Right cardiac atrium (tissue), 5 donors: ENCODE results near the gene BCL2L13. TPM values are rescaled to one million over a fixed set of nuclear protein-coding genes. Genes with fewer than 3 reads are reported as not detected.
A peak's percentile ranks its signal among the peaks of the same experiment; 100 is the strongest.
"Not testable (repeated sequence)": the region's sequence is repeated elsewhere in the genome, so short reads cannot be mapped to it uniquely, and the experiment has no call there.

Experiments
- ATAC-seq, 2 donors: fragments of 200-7000 bp; cut with Tn5 transposase; one replicate each; pipeline versions ENCODE4 v1.8.0 to v1.9.1; 2020; ENCODE audit warnings: moderate library complexity in 2 of 2, mild to moderate bottlenecking in 1 of 2
- DNase-seq, 3 donors: peaks; one replicate each; pipeline ENCODE4 v3.0.0-alpha.2; 2020
- H3K27ac ChIP-seq: one replicate; pipeline ENCODE4 v1.5.1; 2013; ENCODE audit warnings: mild to moderate bottlenecking, low read length, control low read depth, moderate library complexity
- H3K27me3 ChIP-seq: one replicate; pipeline ENCODE4 v1.6.1; 2013; ENCODE audit not compliant: control insufficient read depth, insufficient read depth
- H3K4me1 ChIP-seq: one replicate; pipeline ENCODE4 v1.6.1; 2013; ENCODE audit warnings: low read length; ENCODE audit not compliant: control insufficient read depth, insufficient read depth
- H3K4me3 ChIP-seq: one replicate; pipeline ENCODE4 v1.5.1; 2013; ENCODE audit warnings: low read length, control low read depth
- H3K9me3 ChIP-seq: one replicate; pipeline ENCODE4 v1.6.1; 2013; ENCODE audit warnings: low read length; ENCODE audit not compliant: control insufficient read depth
- WGBS: extraction: QIAGEN DNeasy Blood & Tissue Kit; methylation state at CpG from one replicate; pipeline ENCODE4 v1.1.7; 2013; 5-methylcytosine and 5-hydroxymethylcytosine counted together
- intact Hi-C, 4 donors: fragments of 100-400 bp; cut with DNase I; formaldehyde crosslinking; loops; one replicate each; pipeline versions ENCODE4 v1.11.0 to v1.14.0; 2022 to 2023
- polyA plus RNA-seq: library from polyadenylated mRNA; stranded (reverse); fragments of 200-250 nt; gene quantifications from one replicate; pipeline ENCODE4 v1.2.3, GENCODE V29; 2013
- total RNA-seq, 4 donors: library from RNA; stranded (reverse); fragmentation: NEBNext Ultra II Directional; extraction: Animal tissue kit (Norgen Biotek cat#: 25700); gene quantifications; one replicate each; pipeline ENCODE4 v1.2.1, GENCODE V29; 2021
- donor health status: healthy with polysubstance abuse.
- donor health status: DM: no; HTN: yes; CAD: no.
- donor health status: DM: no; HTN: no; CAD: no.
- donor health status: DM: no; HTN: yes; CAD: no; lungs with severe emphysema.
- donor health status: DM: yes; HTN: yes; CAD: no.

Gene BCL2L13
- total and polyA plus RNA-seq, 5 donors = 40.0 to 62.9 (median 54.5) TPM

DNA sequence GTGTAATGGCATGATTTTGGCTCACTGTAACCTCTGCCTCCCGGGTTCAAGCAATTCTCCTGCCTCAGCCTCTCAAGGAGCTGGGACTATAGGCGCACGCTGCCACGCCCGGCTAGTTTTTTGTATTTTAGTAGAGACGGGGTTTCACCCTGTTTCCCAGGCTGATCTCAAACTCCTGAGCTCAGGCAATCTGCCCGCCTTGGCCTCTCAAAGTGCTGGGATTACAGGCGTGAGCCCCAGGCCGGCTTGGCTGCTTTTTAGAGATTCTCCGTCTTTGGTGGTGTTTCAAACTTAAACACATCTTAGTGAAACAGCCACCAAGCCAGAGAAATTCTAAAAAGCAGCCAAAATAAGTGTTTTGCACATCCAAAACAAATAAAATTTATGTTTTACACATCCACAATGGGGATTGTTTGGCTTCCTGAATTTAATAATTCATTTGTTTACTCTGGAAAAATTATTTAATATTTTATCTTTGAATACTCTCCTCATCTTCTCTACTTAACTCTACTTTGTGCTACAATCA, 18.4 kb downstream of the BCL2L13 start:
- Histone ChIP-seq H3K4me1 (no peaks in the 10 kb centered on the region), H3K9me3 (no peaks in the 10 kb centered on the region), H3K4me3 (no peak overlapping the region), H3K27ac (no peak overlapping the region), H3K27me3 (no peaks in the 10 kb centered on the region)
- 74% methylated on average over 10 of the region's 10 CpGs for WGBS
- DNase-seq (peak in 1 of 3 donors; percentile 61), ATAC-seq (no peak)
- intact Hi-C loops = no loop called here

DNA sequence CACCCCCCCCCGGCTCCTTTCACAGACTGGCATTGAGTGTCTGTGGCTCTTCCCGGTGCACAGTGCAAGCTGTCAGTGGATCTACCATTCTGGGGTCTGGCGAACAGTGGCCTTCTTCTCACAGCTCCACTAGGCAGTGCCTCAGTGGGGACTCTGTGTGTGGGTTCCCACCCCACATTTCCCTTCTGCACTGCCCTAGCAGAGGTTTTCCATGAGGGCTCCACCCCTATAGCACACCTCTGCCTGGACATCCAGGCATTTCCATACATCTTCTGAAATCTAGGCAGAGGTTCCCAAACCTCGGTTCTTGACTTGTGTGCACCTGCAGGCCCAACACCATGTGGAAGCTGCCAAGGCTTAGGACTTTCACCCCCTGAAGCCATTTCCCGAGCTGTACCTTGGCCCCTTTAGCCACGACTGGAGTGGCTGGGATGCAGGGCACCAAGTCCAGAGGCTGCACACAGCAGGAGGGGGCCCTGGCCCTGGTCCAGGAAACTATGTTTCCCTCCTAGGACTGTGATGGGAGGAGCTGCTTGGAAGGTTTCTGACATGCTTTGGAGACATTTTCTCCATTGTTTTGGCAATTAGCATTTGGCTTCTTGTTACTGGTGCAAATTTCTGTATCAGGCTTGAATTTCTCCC, 26.0 kb downstream of the BCL2L13 start:
- intact Hi-C loops = no loop called here
- DNase-seq (no peak), ATAC-seq (peak in 1 of 2 donors; percentile 54)
- no peaks in the 10 kb centered on the region for H3K27me3 ChIP-seq
- no peak overlapping the region for H3K27ac ChIP-seq
- H3K9me3 ChIP-seq = no peaks in the 10 kb centered on the region
- 93% methylated on average over 6 of the region's 6 CpGs for WGBS
- H3K4me1 ChIP-seq = no peaks in the 10 kb centered on the region
- no peak overlapping the region for H3K4me3 ChIP-seq

DNA sequence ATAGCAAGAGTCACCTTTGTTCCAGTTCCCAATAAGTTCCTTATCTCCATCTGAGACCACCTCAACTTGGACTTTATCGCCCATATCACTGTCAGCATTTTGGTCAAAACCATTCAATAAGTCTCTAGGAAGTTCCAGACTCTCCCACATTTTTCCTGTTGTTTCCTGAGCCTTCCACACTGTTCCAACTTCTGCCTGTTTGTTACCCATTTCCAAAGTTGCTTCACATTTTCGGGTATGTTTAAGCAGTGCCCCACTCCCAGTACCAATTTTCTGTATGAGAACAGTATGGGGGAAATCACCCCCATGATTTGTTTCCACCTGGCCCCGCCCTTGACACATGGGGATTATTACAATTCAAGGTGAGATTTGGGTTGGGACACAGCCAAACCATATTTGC, 26.7 kb downstream of the BCL2L13 start:
- intact Hi-C loops = no loop called here
- H3K27ac ChIP-seq = no peak overlapping the region
- WGBS = 91% methylated on average over 3 of the region's 3 CpGs
- no peak overlapping the region for H3K4me3 ChIP-seq
- H3K9me3 ChIP-seq = no peaks in the 10 kb centered on the region
- ATAC-seq (no peak), DNase-seq (no peak)
- no peaks in the 10 kb centered on the region for H3K4me1 ChIP-seq
- no peaks in the 10 kb centered on the region for H3K27me3 ChIP-seq

DNA sequence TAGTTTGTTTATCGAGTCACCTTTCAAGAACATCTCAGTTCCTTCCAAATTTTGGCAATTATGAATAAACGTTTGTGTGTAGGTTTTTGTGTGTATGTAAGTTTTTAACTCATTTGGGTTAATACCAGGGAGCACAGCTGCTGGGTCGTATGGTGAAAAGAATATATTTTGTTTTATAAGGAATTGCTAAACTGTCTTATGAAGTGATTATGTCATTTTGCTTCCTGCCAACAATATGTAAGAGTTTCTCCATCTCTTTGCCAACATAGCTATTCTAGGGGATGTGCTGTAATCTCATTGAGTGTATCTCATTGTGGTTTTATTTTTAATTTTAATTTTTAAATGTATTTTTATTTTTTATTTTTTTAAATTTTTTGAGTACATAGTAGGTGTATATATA, 27.3 kb downstream of the BCL2L13 start:
- no peak overlapping the region for H3K4me3 ChIP-seq
- H3K9me3 ChIP-seq = no peaks in the 10 kb centered on the region
- WGBS = 57% methylated on average over 3 of the region's 3 CpGs
- no peaks in the 10 kb centered on the region for H3K4me1 ChIP-seq
- H3K27me3 ChIP-seq = no peaks in the 10 kb centered on the region
- no peak for ATAC-seq
- no peak for DNase-seq
- H3K27ac ChIP-seq = no peak overlapping the region
- intact Hi-C loops = no loop called here

DNA sequence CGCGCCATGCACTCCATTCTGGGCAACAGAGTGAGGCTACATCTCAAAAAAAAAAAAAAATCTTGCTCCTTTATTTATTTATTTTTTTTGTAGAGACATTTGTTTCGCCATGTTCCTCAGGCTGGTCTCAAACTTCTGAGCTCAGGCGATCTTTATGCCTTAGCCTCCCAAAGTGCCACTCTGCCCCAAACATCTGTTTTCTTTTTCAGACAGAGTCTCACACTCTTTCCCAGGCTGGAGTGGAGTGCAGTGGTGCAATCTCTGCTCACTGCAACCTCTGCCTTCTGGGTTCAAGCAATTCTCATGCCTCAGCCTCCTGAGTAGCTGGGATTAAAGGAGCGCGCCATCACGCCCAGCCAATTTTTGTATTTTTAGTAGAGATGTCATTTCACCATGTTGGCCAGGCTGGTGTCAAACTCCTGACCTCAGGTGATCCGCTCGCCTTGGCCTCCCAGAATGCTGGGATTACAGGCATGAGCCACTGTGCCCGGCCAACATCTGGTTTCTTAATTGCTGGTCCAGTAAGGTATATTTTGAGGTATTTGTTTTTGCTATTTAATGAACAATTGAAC, 33.0 kb downstream of the BCL2L13 start:
- H3K27me3 ChIP-seq, H3K27ac ChIP-seq, H3K9me3 ChIP-seq, ATAC-seq, DNase-seq, intact Hi-C loops, H3K4me3 ChIP-seq, H3K4me1 ChIP-seq: not testable (repeated sequence)
- WGBS = 98% methylated on average over 10 of the region's 10 CpGs

DNA sequence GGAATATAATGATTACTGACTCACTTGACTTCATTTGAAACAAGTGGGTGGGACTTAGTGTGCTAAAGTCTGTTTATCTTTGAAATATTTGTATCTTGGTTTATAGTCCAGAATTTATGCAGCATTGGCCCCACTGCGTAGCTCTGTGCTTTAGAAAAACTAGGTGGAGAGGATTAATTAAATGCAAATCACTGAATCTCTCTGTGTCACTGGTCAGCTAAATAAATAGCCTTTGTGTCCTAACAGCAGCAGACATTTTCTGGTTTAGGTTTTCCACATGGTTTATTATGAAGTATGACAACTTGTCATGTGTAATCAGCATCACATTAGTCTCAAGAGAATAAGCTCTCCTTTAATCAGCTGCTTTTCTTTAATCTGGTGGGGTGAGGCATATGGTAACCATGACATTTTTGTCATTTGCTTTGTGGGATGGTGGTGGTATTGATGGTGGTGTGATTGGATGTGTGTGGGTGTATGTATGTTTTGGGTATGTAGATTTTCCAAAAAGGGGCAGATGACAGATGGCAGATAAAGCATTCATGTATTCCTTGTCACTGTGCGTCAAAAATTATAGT, 33.9 kb downstream of the BCL2L13 start:
- 89% methylated on average over 2 of the region's 2 CpGs for WGBS
- DNase-seq = no peak
- Histone ChIP-seq H3K4me3 (no peak overlapping the region), H3K4me1 (no peaks in the 10 kb centered on the region), H3K9me3 (no peaks in the 10 kb centered on the region), H3K27ac (no peak overlapping the region), H3K27me3 (no peaks in the 10 kb centered on the region)
- intact Hi-C loops = no loop called here
- ATAC-seq = no peak

DNA sequence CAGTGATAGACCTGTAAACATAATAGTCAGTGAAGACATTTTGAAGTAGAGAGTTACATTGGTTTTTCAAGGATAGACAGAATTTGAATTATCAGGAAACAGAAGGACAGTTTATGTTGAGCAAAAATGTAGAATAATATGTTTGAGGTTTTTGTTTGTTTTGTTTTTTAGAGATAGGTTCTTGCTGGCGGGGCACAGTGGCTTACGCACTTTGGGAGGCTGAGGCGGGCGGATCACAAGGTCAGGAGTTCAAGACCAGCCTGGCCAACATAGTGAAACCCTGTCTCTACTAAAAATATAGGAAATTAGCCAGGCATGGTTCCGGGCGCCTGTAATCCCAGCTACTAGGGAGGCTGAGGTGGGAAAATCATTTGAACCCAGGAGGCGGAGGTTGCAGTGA, 35.6 kb downstream of the BCL2L13 start:
- Histone ChIP-seq H3K27ac (no peak overlapping the region), H3K4me1 (no peaks in the 10 kb centered on the region), H3K27me3 (no peaks in the 10 kb centered on the region), H3K9me3 (no peaks in the 10 kb centered on the region), H3K4me3 (no peak overlapping the region)
- no peak for ATAC-seq
- intact Hi-C loops = no loop called here
- DNase-seq = no peak
- 96% methylated on average over 7 of the region's 7 CpGs for WGBS

DNA sequence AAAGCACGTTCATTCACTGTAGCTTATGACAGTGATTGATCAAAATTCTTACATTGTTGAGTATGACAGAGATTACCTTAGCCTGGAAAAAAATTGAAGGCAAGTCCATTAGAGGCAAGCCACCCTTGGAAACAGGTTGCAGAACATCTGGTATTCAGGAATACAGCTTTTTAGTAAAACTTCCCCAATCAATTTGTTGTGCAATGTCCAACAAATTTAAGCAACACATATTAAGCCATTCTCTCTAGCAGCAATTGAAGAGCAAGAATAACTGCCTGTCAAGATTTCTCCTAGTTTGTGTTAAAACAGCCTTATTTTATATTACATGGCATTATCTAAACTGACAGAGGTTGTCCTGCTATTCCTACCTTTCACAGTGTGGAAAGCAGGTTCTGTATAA, 37.0 kb downstream of the BCL2L13 start:
- Histone ChIP-seq H3K4me1 (no peaks in the 10 kb centered on the region), H3K27me3 (no peaks in the 10 kb centered on the region), H3K9me3 (no peaks in the 10 kb centered on the region), H3K27ac (no peak overlapping the region), H3K4me3 (no peak overlapping the region)
- intact Hi-C loops = no loop called here
- DNase-seq (no peak), ATAC-seq (no peak)
- WGBS = 70% methylated on average over 1 of the region's 1 CpG

DNA sequence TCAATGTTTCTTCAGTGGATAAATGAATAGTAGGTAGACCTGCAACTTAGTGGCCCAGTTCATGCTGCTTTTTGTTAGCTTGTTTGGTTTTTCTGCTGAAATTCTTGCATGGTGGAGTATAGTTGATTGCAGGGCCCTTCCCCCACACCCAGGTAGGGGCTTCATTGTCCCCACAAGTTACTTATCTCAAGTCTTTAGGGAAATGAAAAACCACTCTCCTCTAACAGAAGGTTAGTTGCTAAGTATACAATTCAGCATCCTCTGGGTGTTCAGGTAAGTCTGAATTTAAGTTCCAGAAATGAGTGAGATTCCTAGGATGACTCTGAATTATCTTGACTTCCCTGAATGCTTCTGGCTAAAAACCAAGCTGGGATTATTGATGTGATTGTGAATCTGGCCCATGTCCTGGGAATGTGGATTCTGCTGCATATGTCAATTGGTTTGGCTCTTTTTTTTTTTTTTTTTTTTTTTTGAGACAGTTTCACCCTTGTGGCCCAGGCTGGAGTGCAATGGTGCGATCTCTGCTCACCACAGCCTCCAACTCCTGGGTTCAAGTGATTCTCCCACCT, 40.3 kb downstream of the BCL2L13 start:
- DNase-seq (no peak), ATAC-seq (no peak)
- 96% methylated on average over 1 of the region's 1 CpG for WGBS
- no peak overlapping the region for H3K27ac ChIP-seq
- no peak overlapping the region for H3K4me3 ChIP-seq
- intact Hi-C loops = no loop called here
- no peaks in the 10 kb centered on the region for H3K27me3 ChIP-seq
- no peaks in the 10 kb centered on the region for H3K9me3 ChIP-seq
- H3K4me1 ChIP-seq = no peaks in the 10 kb centered on the region

DNA sequence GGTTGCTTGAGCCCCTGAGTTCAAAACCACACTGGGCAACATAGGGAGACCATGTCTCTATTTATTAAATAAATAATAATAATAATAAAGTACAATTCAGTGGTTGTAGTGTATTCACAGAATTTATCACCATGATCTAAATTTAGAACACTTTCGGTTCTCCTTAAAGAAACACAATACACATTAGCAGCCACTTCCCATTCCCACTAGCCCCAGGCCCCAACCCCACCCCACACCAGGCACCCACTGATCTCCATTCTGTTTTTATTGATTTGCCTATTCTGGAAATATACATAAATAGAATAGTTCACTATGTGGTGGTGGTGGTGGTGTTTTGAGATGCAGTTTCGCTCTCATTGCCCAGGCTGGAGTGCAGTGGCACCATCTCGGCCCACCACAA, 45.7 kb downstream of the BCL2L13 start:
- DNase-seq = no peak
- H3K27ac ChIP-seq = no peak overlapping the region
- intact Hi-C loops = no loop called here
- no peak for ATAC-seq
- no peaks in the 10 kb centered on the region for H3K4me1 ChIP-seq
- H3K27me3 ChIP-seq = no peaks in the 10 kb centered on the region
- 75% methylated on average over 3 of the region's 3 CpGs for WGBS
- H3K9me3 ChIP-seq = no peaks in the 10 kb centered on the region
- H3K4me3 ChIP-seq = no peak overlapping the region

DNA sequence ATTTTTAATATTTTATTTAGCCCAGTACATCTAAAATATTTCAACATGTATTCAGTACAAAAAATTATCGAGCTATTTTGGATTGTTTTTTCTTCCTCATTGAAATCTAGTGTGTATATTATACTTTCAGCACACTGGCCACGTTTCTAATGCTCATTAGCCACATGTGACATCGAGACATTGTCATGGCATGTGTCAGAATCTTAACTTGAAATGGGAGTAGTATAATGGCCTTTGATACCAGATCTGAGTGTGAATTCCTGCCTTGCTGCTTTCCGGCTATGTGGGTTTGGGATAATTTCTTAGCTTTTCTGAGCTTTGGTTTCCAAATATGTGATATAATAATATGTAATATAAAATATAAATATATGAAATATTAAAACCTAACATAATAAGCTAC, 54.3 kb downstream of the BCL2L13 start:
- Histone ChIP-seq H3K4me3 (no peak overlapping the region), H3K27me3 (no peaks in the 10 kb centered on the region), H3K4me1 (no peaks in the 10 kb centered on the region), H3K9me3 (no peaks in the 10 kb centered on the region), H3K27ac (no peak overlapping the region)
- no peak for ATAC-seq
- intact Hi-C loops = no loop called here
- DNase-seq = no peak
- WGBS = 86% methylated on average over 4 of the region's 4 CpGs
